Activated CD4-positive, CD25-positive, alpha-beta regulatory T cell treated with anti-CD3 and anti-CD28 coated beads, Interleukin-2, amount 50 U/mL, for 72 hours (primary cell): ENCODE data around the gene FBXO21.
"Not testable (repeated sequence)": the region's sequence is repeated elsewhere in the genome, so short reads cannot be mapped to it uniquely, and the experiment has no call there.

ENCODE experiments used
- DNase-seq: peaks from one replicate; pipeline ENCODE4 v3.0.0; 2021

The FBXO21 gene, protein sequence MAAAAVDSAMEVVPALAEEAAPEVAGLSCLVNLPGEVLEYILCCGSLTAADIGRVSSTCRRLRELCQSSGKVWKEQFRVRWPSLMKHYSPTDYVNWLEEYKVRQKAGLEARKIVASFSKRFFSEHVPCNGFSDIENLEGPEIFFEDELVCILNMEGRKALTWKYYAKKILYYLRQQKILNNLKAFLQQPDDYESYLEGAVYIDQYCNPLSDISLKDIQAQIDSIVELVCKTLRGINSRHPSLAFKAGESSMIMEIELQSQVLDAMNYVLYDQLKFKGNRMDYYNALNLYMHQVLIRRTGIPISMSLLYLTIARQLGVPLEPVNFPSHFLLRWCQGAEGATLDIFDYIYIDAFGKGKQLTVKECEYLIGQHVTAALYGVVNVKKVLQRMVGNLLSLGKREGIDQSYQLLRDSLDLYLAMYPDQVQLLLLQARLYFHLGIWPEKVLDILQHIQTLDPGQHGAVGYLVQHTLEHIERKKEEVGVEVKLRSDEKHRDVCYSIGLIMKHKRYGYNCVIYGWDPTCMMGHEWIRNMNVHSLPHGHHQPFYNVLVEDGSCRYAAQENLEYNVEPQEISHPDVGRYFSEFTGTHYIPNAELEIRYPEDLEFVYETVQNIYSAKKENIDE

DNA sequence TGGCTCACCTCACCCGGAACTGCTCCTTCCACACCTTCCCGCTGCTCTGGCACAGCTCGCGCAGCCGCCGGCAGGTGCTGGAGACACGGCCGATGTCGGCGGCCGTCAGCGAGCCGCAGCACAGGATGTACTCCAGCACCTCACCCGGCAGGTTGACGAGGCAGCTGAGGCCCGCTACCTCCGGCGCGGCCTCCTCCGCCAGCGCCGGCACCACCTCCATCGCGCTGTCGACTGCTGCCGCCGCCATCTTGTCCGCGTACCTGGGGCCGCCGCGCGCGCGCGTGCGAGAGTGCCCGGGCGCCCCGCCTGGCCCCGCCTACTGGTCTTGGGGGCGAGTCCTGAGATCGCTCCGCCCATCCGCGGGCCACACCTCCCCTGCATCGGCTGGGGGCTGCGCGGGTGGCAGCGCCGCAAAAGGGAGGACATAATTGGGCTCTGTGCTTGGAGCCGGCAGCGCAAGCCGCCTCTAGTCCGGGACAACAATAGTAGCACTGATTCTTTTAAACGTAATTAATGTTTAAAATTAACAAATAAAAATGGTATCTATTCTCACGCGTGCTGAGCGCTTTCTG lies at the start of gene FBXO21:
Gene FBXO21 (minus strand): TSS at position 261 of the 572 bp plus-strand sequence. CDS start 14 bp downstream, at position 247.
- DNase-seq = peak; percentile 96

DNA sequence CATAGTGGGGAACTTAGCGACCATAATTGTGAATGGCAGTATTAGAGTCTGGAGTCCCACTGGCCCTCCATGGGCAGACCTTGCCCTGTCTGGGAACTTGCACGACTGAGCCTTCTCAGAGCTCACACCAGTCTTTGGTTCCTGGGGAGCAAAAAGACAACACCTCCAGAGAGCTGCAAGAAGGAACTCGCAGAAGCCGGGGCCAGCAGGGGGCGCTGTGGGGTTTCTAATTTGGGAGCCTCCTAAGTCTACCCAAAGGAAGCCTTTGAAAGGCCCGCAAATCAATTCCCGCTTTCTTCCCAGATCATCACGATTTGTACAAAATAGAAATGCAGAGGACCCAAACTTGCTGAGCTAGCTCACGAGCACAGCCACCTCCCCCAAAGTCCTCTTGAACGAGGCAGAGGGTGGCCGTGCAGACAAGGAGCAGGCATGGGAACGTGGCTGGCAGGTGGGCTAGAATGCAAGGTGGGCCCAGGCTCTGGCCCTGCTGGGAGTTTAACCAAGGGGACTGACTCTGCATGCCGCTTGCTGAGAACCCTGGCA lies 46.3 kb upstream of the FBXO21 start:
- DNase-seq = peak; percentile 81

DNA sequence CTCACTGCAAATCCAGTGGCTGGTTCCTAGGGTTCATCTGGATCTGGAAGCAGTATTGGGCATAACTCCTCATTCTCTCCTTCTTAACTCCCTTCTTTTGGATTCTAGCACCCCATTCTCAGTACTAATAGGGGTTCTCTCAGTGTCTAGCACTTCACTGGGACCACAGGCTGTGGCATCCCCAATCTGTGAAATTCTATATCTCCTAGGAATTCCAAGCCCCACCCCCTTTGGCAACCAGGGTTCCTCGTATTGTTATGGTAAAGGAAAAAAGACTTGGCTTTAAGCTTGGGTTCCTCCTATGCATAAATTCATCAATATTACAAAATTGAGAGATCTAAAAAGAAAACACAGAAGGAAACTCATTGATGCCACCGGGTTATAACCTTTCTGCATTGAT lies 45.0 kb upstream of the FBXO21 start:
- DNase-seq = no peak

DNA sequence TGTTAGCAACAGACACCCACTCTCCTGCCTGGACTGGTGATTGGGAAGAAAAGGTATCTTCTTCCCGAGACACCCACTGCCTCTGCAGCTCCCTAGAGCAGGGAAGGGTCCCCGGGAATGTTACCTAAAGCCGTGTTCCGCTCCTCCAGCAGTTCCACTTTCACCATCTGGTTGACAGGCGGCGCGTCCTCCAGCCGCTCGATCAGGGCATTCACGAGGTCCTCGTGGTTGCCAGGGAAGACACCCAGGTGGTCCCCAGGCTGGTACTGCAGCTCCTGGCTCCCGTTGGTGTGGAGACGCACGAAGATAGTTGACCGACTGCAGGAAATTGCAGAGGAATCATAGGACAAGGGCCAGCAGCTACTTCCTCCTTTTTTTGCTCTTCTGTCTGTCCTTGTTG lies 44.2 kb upstream of the FBXO21 start:
- DNase-seq = no peak

DNA sequence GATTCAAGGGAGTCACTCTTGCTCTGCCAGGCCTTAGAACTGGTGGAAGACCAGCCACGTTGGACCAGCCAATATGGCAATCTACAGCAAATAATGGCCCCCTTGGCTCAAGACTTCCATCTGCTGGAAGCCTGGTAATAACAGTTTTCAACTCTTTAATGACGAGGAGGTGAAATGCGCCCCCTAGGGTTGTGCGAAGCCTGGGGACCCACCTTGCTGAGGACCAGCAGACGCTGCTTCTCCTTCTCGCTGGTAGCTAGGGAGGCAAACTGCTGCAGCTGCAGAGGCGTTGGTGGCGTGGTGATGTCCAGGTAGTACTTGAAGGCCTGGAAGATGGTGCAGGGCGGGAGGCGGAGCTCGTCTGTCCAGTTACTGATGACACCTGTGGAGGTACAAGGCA lies 41.5 kb upstream of the FBXO21 start:
- no peak for DNase-seq

DNA sequence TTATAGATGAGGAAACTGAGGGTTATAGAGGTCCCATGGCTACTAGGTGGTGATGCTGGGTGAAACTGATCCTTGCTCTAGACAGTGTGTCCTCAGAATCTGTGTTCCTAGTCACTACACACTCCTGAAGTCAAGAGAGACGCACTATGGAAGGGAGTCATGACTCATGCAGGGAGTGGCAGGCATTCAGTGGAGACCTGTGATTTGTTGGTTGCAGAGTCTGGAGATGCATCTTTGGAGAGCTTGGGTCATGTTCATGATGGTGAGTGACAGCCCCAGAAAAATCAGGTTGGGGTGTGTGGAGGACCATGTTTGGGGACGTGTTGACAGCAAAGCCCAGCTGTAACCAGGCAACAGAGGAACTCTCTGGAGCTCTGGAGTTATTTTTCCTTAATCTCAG lies 38.0 kb upstream of the FBXO21 start:
- DNase-seq = no peak

DNA sequence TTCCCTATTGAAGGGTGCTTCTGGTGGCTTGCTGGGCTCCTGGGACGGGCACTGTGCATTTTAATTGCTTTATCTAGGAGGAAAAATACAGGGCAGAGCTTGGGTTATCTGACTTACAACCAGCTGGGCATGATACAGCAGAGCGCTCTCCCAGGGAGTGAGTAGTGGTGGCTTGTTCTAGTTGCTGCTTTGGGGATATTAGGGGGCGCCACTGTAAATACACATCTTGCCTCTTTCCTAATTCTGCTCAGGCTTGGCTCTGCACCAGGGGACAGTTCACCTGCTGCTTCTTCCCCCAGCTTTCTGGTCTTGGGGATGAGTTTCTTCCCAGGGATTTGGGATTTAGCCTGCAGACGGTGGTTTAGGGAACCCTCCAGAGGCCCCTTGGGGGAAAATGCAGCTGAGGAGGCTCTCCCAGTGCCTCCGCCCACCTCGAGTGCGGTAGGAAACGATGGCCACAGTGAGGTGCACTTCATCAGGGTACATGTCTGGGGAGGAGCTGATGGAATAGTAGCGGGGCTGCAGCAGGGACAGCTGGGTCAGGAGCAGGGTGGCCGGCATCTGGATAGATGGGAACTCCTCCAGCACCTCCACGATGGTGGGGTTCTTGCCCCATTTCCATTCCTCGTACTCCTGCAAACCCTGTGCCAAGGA lies 36.9 kb upstream of the FBXO21 start:
- DNase-seq = no peak

DNA sequence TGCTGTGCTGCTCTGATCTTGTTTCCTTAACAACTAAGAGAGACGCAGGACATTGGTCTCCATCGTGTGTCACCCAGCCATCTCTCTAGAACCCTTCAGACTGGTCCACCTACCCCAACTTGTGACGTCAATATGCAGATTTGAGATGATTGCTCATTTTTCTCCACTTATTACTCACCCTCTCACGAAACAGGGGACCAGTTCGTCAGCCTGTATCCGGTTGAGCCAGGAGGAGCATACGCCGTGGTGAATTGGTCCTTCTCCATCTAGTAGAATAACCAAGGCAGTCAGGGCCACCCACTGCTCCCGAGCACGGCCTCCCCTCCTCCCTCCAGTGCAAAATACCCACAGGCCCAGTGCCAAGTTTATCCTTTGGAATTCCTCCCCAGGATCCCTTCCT lies 36.2 kb upstream of the FBXO21 start:
- DNase-seq = no peak

DNA sequence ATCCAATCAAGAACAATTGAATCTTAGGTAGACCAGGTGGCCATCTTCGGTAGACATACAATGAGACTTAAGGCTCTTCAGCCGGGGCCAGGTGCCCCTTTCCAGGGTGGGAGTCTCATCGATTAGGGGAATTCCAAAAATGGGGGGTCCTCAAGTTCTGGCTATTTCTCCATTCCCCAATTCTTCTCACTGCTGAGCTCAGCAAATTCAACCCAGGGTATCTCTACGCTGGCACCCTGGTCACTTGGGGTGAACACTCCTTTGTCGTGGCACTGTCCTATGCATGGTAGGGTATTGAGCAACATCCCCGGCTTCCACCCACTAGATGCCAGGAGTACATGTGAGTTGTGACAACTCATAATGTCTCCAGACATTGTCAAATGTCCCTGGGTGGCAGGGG lies 34.9 kb upstream of the FBXO21 start:
- no peak for DNase-seq

DNA sequence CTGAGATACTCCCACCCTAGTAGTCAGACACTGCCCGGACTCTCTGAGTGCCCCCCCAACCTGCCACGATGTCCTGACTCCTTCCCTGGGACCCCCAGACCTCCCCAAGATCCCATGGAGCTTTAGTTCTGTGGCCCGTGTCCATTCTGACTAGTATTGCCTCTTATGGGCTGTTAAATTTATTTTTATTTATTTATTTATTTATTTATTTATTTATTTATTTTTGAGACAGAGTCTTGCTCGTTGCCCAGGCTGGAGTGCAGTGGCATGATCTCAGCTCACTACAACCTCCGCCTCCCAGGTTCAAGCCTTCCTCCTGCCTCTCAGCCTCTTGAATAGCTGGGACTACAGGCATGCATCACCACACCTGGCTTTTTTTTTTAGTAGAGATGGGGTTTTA lies 30.7 kb upstream of the FBXO21 start:
- not testable (repeated sequence) for DNase-seq

DNA sequence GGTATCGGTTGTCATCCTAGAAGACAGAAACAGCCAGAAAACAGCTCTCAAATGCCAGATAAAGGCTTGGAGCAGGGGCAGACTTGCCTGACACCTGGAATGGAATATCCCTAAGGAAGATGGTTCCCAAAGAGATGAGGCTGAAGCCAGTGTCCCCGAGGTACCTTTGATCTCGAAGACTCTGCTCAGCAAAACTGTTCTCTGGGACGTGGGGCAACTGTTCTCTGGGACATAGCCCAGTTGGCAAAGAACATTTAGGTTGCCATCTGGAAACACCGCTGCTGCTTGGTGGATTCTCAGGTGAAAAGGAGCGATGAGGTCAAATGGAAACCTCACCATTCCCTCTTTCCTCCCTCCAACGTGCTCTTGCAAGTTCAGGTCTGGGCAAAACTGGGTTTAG lies 27.9 kb upstream of the FBXO21 start:
- no peak for DNase-seq

DNA sequence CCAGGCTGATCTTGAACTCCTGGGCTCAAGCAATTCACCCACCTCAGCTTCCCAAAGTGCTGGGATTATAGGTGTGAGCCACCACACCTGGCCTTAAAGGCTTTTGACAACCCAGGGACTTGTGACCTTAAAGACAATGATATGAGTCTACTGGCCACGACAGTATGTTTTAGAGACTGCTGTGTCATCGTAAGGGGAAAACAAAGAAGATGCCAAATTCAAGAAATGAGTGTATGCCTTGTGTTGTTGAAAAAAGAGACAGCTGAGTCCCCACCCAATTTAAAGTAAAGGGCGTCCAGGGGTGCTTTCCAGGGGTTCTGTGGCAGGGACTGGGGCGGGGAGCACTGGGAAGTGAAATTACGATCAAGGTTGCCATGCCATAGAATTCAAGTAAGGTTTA lies 26.4 kb upstream of the FBXO21 start:
- no peak for DNase-seq

DNA sequence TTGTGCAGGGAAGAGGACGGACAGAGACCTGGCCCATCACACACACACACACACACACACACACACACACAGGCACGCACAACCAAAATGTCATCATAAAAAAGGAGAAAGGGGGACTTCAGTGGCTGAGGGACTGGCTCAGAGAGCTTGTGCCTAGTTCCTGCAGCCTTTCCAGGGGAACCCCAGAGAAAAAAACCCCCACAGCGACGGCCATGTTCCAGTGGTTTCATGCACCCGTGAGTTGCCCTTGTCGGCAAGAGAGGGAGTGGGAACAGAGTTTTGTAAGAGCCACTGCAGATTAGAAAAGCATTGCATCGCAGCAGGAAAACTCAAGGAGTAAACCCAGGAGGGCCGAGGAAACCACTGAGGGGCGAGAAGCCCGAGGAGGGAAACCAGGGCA lies 24.5 kb upstream of the FBXO21 start:
- DNase-seq = no peak

DNA sequence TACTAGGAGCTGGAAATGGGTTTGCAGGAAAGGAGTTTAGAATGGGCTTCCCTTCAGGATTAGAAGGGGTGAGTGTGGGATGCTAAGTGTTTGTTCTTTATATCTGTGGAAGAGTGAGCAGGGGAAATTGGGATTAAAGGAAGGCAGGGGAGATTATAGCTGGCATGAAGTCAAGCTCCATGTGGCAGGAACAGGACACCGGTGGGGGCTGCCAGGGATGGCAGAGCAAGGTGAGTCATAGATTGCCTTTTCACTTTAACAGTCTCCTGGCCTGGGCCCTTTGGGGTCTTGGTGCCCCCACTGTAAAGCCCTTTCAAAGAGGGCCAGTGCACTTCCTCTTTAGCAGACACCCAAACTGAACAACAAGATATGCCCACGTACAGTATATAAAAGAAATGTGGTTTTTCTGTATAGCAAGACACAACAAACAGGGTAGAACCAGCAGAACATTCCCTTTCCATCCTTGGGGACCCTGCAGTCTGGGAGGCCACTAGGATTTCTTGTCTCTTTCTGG lies 23.1 kb upstream of the FBXO21 start:
- no peak for DNase-seq

DNA sequence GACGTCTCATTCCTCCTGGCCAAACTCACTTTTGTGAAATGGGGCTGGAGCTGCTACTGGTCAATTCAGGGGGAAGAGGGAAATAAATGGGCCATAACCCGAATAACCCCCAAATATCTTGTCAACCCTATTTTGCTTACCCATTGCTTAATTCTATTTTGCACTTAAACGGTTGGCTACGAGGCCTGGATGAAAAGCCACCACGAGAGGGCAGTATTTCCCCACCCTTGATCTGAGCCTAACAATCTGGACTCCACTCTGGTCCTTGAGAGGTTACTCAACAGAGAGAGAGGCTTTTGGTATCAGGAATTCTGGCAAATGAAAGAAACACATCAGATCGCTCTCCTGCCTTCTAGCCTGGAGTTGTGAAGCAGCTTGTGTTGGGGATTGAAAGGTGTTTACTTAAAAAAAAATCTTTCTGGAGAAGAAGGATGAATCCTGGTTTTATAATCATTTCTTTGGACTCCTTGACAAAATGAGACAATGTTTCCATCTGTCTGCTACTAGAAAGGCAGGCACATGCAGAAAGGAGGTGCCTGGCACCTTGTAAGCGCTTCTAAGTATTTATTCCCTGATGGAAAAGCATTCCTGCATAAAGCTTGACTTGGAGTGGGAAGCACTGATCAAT lies 22.4 kb upstream of the FBXO21 start:
- peak; percentile 62 for DNase-seq

DNA sequence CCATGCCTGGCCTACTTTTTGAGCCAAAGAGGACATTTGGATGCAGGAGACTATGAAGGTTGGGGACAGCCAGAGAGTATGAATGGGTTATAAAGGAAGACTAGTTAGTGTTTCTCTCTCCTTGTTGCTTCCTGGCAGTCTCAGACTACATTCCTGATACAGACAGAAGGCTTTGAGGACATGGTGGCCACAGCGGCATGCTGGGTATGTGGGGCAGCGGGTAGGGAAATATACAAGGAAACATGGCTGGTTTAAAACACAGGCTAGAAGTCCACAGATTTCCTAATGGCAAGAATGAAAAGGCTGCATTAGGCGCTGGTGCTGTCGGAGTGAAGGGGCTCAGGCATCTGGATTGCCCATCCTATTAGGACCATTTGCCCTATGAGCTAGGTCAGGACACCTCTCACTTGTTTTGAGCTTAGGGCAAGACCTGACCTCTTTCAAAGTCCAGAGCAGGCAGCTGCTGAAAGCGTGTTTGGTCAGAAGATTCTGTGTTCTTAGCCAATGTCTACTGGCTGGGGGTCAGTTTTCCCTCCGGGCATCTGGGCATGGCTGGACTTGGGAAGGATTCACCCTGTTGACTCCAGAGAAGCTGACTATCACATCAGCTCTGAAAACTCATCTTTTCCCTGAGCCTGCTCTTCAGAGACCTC lies 20.1 kb upstream of the FBXO21 start:
- DNase-seq = no peak

DNA sequence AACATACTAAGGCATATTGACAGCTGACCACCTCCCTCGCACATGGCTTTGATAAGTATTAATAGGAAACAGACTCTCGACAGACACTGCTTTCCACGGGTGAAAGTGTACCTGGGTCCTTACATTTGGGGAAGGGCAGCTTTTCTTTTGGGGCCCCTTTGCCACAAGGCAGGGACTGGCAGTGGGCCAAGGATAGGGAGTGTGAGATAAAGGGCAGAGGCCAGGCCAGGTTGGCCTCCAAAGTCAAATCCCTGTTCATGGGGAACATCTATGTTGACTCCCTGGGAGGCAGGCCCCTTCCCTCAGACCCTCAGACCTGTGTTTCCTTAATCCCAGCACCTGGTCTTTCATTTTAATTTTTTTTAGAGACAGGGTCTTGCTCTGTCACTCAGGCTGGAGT lies 19.4 kb upstream of the FBXO21 start:
- no peak for DNase-seq

DNA sequence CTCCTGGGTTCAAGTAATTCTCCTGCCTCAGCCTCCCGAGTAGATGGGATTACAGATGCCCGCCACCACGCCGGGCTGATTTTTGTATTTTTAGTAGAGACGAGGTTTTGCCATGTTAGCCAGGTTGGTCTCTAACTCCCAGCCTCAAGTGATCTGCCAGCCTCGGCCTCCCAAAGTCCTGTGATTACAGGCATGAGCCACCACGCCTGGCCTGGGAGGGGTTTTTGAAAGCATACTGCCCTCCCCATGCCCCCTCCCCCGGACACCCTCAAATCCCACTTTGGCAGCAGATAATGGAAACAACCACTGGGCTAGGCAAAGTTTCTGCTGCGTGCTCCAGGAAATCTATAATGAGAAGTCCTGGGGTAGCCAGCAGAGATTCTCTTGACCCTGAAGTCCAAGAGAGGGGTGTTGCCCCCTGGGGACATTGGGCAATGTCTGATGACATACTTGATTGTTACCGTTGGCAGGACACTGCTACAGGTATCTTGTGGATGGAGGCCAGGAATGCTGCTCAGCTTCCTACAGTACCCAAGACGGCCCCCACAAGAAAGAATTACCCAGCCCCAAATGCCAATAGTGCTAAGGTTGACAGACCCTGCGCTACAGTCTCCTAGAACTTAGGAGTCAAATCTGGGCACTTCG lies 18.7 kb upstream of the FBXO21 start:
- DNase-seq = no peak

DNA sequence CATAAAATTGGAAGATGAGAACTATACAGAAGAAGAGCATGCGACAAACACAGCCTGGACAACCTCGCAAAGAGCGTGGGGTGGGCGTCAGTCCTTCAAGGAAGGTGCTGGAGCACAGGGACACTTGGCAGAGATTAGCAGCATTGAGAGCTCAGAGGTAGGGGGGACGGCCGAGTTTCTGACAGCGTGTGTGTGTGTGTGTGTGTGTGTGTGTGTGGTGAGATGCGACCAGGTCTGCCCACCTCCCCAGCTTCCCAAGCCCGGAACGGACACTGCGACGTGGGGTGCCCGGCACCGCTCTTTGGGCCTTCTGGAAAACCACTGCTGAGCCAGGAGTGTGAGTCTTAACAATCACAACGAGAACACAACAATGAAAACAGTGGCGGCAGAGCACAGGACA lies 17.9 kb upstream of the FBXO21 start:
- no peak for DNase-seq

DNA sequence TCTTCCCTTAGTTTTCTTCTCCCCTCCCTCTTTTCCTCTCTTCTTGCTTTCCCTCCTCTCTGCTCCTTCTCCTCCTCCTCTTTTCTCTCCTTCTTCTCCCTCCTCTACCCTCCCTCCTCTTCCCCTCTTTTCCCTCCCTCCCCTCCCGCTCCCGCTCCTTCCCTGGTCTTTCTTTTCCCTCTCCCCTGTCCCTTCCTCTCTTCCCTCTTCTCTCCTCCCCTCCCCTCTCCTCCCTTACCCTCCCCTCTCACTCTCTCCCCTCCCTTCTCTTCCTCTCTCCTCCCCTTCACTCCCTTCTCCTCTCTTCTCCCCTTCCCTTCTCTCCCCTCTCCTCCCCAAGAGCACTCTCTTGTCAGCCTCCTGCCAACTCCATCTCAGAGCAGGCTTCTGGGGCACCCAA lies 17.4 kb upstream of the FBXO21 start:
- DNase-seq = no peak

DNA sequence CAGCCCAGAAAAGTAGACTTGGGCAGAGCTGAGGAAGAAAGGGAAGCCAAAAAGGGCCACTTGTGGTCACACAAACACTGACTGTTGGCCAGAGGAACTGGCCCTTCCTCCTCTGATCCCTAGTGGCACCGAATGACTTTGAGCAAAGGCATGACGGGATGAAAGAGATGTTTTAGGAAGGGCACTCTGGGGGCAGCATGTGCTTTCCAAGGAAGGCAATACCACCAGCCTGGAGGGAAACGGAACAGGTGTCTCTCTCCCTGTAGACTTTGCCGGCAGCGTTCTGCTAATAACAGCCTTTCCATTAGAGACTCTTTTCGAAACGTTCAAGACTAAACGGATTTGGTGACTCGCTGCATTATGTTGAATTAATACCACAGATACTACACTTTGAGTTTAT lies 12.3 kb upstream of the FBXO21 start:
- no peak for DNase-seq

DNA sequence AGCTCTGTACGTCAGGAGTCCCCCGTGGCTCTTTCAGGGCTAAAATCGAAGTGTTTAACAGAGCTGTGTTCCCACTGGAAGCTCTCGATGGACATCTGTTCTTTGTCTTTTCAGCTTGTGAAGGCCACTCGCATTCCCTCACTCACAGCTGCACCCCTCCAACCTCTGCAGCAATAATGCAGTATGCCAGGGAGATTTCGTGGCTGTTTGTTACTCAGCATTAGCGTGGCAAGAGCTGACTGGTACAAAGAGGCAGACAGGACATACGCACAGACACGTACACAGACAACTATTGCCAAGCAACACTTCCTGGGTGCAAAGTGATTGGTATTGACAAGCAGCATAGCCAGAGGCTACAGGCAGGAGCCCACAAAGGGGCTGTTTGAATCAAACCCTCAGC lies 11.8 kb upstream of the FBXO21 start:
- DNase-seq = no peak
